GM23248 (cell line): Measurements from ENCODE around the gene PIGN. TPM values are rescaled to one million over a fixed set of nuclear protein-coding genes. Genes with fewer than 3 reads are reported as not detected.

ENCODE experiments used
- DNase-seq: peaks from one replicate; pipeline ENCODE4 v3.0.0-alpha.2; 2015
- H2AFZ ChIP-seq: fragments of 200-600 bp; sonication (generic); 2 replicates; pipeline ENCODE4 v1.6.1; 2016; ENCODE audit warnings: antibody characterized with exemption
- H3F3A ChIP-seq: fragments of 200-600 bp; sonication (generic); 2 replicates; pipeline ENCODE4 v1.6.1; 2016; ENCODE audit warnings: mild to moderate bottlenecking, antibody characterized with exemption, mixed run types; ENCODE audit not compliant: insufficient read depth
- H3K27ac ChIP-seq: fragments of 200-600 bp; sonication (generic); 2 replicates; pipeline ENCODE4 v1.5.1; 2016; ENCODE audit warnings: mild to moderate bottlenecking
- H3K27me3 ChIP-seq: fragments of 200-600 bp; sonication (generic); replicated peaks from 2 replicates; pipeline ENCODE4 v1.6.1; 2016; ENCODE audit warnings: mild to moderate bottlenecking; ENCODE audit not compliant: insufficient read depth
- H3K36me3 ChIP-seq: fragments of 200-600 bp; sonication (generic); 2 replicates; pipeline ENCODE4 v1.6.1; 2016; ENCODE audit warnings: low read depth, mild to moderate bottlenecking
- H3K4me1 ChIP-seq: fragments of 200-600 bp; sonication (generic); 2 replicates; pipeline ENCODE4 v1.6.1; 2016; ENCODE audit warnings: mild to moderate bottlenecking; ENCODE audit not compliant: insufficient read depth
- H3K4me2 ChIP-seq: fragments of 200-600 bp; sonication (generic); one replicate; pipeline ENCODE4 v1.6.1; 2016; ENCODE audit warnings: mild to moderate bottlenecking; ENCODE audit not compliant: unreplicated experiment
- H3K4me3 ChIP-seq: fragments of 200-600 bp; sonication (generic); 2 replicates; pipeline ENCODE4 v1.5.1; 2016; ENCODE audit warnings: mild to moderate bottlenecking
- H3K79me2 ChIP-seq: fragments of 200-600 bp; sonication (generic); 2 replicates; pipeline ENCODE4 v1.6.1; 2016; ENCODE audit warnings: mild to moderate bottlenecking; ENCODE audit not compliant: insufficient read depth
- H3K9ac ChIP-seq: fragments of 200-600 bp; sonication (generic); 2 replicates; pipeline ENCODE4 v1.6.1; 2016; ENCODE audit warnings: mild to moderate bottlenecking
- H3K9me2 ChIP-seq: fragments of 200-600 bp; sonication (generic); 2 replicates; pipeline ENCODE4 v1.6.1; 2016; ENCODE audit warnings: mixed run types, mild to moderate bottlenecking, moderate library complexity; ENCODE audit not compliant: insufficient read depth
- H3K9me3 ChIP-seq: fragments of 200-600 bp; sonication (generic); one replicate; pipeline ENCODE4 v1.6.1; 2017; ENCODE audit warnings: low read depth
- H4K20me1 ChIP-seq: fragments of 200-600 bp; sonication (generic); 2 replicates; pipeline ENCODE4 v1.6.0; 2016; ENCODE audit not compliant: insufficient read depth
- EZH2 ChIP-seq: fragments of 200-600 bp; sonication (generic); IDR thresholded peaks from 2 replicates; pipeline ENCODE4 v1.6.1; 2018; ENCODE audit warnings: antibody characterized with exemption, mild to moderate bottlenecking; ENCODE audit not compliant: insufficient read depth, poor library complexity, severe bottlenecking
- EZH2phosphoT487 ChIP-seq: fragments of 200-600 bp; sonication (generic); IDR thresholded peaks from 2 replicates; pipeline ENCODE4 v1.6.1; 2018; ENCODE audit warnings: antibody characterized with exemption, moderate library complexity, mild to moderate bottlenecking, low read depth; ENCODE audit not compliant: insufficient read depth
- WGBS, 2 experiments: methylation state at CpG; one replicate each; pipeline ENCODE4 v1.1.6; 2015 to 2017; ENCODE audit warnings: low lambda C conversion rate in 2 of 2, low coverage in 1 of 2; ENCODE audit errors: missing lambda C conversion rate in 2 of 2; 5-methylcytosine and 5-hydroxymethylcytosine counted together
- in situ Hi-C: fragments of 300-500 bp; cut with MboI; formaldehyde crosslinking; loops from 2 replicates; pipeline ENCODE4 v1.15.0; 2020
- polyA plus RNA-seq: library from polyadenylated mRNA; unstranded; fragments of >200 nt; fragmentation: Nextera tagmentation; extraction: Ambion mirVana; gene quantifications from 2 replicates; pipeline ENCODE4 v1.2.1, GENCODE V29; 2016
- total RNA-seq: library from RNA; depleted of rRNA; stranded (reverse); fragments of >200 nt; shearing (Covaris generic); gene quantifications from 2 replicates; pipeline ENCODE4 v1.2.3, GENCODE V29; 2014

The PIGN gene
- total and polyA plus RNA-seq, 2 experiments from 2014 or later: 16.0 to 27.2 TPM

DNA sequence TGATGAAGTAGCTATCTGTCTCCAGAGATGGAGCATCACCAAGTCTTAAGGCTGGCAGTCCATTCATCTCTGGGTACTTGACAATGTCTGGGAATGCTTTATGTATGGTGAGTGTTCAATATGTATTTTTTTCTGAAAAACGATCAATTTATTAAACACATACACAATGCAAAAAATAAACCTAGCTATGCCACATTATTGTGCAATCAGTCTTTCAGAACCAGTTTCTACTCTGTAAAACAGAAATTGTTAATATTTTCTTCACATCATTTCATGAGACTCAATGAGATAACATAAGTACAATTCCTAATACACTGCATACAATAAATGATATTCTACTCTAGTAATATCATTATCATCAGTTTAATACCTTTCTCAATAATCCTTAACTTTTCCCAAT lies 122.5 kb downstream of the PIGN start:
- Histone ChIP-seq H3K36me3 (no peaks in the 10 kb centered on the region), H3F3A (no peaks in the 10 kb centered on the region), H3K4me3 (no peak overlapping the region), H2AFZ (no peak overlapping the region), H3K9me2 (no peaks in the 10 kb centered on the region), H3K27ac (no peak overlapping the region), H3K4me1 (no peaks in the 10 kb centered on the region), H3K79me2 (no peaks in the 10 kb centered on the region), H3K4me2 (no peak overlapping the region), H3K9me3 (no peaks in the 10 kb centered on the region), H3K9ac (no peak overlapping the region), H3K27me3 (no peaks in the 10 kb centered on the region), H4K20me1 (no peaks in the 10 kb centered on the region)
- in situ Hi-C loops: no loop called here
- DNase-seq: no peak
- WGBS, 2 experiments: 0% methylated on average over 1 of the region's 1 CpG
- no peak for TF ChIP-seq EZH2phosphoT487
- no peak for TF ChIP-seq EZH2

DNA sequence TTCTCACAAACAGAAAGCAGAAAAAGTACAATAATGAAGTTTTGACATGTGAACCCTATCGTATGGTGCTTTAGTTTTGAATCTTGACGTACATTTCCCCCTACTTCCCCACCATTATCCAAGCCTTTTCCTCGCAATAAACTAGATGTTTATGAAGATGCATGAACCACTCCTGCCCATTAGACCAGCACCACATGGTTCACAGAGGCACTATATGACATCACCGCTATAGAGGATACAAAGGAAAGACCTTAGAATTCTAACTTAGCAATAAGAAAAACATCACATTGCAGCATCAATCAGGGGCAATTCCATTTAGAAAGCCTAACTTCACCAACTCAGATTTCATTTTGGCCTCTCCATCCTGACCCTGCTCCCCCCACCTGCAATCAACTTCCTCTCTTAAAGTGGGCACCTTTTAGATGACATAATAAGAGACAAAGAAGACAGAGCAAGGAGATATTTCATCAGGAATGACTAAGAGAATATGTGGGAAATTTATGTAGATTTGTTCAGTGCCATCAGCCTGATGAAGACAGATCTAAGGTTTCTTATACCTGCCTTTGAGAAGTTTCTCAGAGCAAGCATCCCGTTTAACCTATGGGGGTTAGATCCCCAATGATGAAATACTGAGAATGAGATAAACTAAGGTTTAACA lies 124.9 kb downstream of the PIGN start:
- H3K9ac ChIP-seq: no peak overlapping the region
- no peaks in the 10 kb centered on the region for H3K9me3 ChIP-seq
- TF ChIP-seq EZH2: no peak
- no peak for TF ChIP-seq EZH2phosphoT487
- no peak for DNase-seq
- no peaks in the 10 kb centered on the region for H3K4me1 ChIP-seq
- no peaks in the 10 kb centered on the region for H3K27me3 ChIP-seq
- no peaks in the 10 kb centered on the region for H4K20me1 ChIP-seq
- H3K36me3 ChIP-seq: no peaks in the 10 kb centered on the region
- no peak overlapping the region for H2AFZ ChIP-seq
- in situ Hi-C loops: no loop called here
- no peak overlapping the region for H3K27ac ChIP-seq
- no peaks in the 10 kb centered on the region for H3K9me2 ChIP-seq
- H3K4me2 ChIP-seq: no peak overlapping the region
- H3F3A ChIP-seq: no peaks in the 10 kb centered on the region
- no peak overlapping the region for H3K4me3 ChIP-seq
- 72 to 74% methylated on average over 5 of the region's 5 CpGs for WGBS, 2 experiments
- H3K79me2 ChIP-seq: no peaks in the 10 kb centered on the region

DNA sequence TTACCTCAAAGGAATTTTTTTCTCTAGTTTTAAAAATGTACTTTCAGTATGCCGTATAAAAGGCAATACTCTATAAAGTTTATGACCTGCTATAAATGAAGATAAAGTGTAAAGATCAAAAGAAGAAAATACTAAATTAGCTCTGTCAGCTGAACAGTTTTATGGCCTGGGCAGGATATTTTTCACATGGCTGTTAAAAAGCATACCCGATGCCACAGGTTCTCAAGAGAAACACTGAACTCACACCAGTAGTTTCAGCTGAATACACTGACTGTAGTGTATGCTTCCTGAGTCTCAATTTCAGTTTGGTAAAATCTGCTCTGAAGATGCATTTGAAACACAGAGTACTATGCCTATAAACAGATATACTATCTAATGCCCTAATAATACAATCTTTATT lies 126.0 kb downstream of the PIGN start:
- DNase-seq: no peak
- no peaks in the 10 kb centered on the region for H3K4me1 ChIP-seq
- no peak overlapping the region for H3K27ac ChIP-seq
- H4K20me1 ChIP-seq: no peaks in the 10 kb centered on the region
- in situ Hi-C loops: no loop called here
- TF ChIP-seq EZH2phosphoT487 (no peak), EZH2 (no peak)
- H3K79me2 ChIP-seq: no peaks in the 10 kb centered on the region
- no peaks in the 10 kb centered on the region for H3K9me2 ChIP-seq
- H3K4me2 ChIP-seq: no peak overlapping the region
- H2AFZ ChIP-seq: no peak overlapping the region
- H3K4me3 ChIP-seq: no peak overlapping the region
- no peak overlapping the region for H3K9ac ChIP-seq
- H3K27me3 ChIP-seq: no peaks in the 10 kb centered on the region
- H3K9me3 ChIP-seq: no peaks in the 10 kb centered on the region
- no peaks in the 10 kb centered on the region for H3F3A ChIP-seq
- H3K36me3 ChIP-seq: no peaks in the 10 kb centered on the region
- 72 to 75% methylated on average over 2 of the region's 2 CpGs for WGBS, 2 experiments

DNA sequence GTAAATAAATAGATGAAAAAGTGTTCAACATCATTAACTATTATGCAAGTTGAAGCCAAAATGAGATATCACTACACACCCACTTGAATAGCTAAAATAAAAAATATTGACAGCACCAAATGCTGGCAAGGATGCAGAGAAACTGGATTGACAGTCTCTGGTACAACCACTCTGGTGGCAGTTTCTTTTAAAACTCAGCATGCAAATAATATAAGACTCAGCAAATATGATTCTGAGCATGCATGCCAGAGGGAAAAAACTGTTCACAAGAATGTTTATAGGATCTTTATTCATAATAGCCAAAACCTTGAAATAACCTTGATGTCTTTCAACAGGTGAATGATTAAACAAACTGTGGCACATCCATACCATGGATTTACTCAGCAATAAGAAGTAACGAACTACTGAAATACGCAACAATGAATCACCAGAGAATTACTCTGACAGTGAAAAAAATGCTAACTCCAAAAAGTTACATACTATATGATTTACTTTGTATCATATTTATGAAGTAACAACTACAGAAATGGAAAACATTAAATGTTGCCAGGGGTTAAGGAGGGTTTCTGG lies 131.8 kb downstream of the PIGN start:
- Histone ChIP-seq H4K20me1 (no peaks in the 10 kb centered on the region), H3K4me3 (no peak overlapping the region), H3K27ac (no peak overlapping the region), H3F3A (no peaks in the 10 kb centered on the region), H3K27me3 (no peaks in the 10 kb centered on the region), H3K4me1 (no peaks in the 10 kb centered on the region), H3K36me3 (no peaks in the 10 kb centered on the region), H3K79me2 (no peaks in the 10 kb centered on the region), H3K9me2 (no peaks in the 10 kb centered on the region), H2AFZ (no peak overlapping the region), H3K9ac (no peak overlapping the region), H3K4me2 (no peak overlapping the region), H3K9me3 (no peaks in the 10 kb centered on the region)
- in situ Hi-C loops: no loop called here
- TF ChIP-seq EZH2phosphoT487 (no peak), EZH2 (no peak)
- WGBS, 2 experiments: 95 to 99% methylated on average over 2 of the region's 2 CpGs
- DNase-seq: no peak

DNA sequence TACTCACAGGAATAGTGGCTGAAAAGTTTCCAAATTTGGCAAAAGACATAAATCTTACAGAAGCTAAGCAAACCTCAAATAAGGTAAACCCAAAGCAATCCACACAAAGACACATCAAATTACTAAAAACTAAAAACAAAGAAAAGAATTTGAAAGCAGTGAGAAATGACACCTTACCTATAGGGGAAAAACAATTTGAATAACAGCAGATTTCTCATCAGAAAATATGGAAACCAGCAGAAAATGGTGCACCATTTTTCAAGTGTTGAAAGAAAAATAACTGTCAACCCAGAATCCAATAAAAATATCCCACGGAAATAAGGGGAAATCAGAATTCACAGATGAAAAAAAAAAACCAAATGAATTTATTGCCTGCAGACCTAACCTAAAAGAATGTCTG lies 138.6 kb downstream of the PIGN start:
- no peaks in the 10 kb centered on the region for H3F3A ChIP-seq
- H3K9ac ChIP-seq: no peak overlapping the region
- no peaks in the 10 kb centered on the region for H3K4me1 ChIP-seq
- no peaks in the 10 kb centered on the region for H4K20me1 ChIP-seq
- in situ Hi-C loops: no loop called here
- H3K27ac ChIP-seq: no peak overlapping the region
- no peaks in the 10 kb centered on the region for H3K27me3 ChIP-seq
- no peak overlapping the region for H3K4me2 ChIP-seq
- DNase-seq: no peak
- no peak overlapping the region for H3K4me3 ChIP-seq
- no peaks in the 10 kb centered on the region for H3K9me2 ChIP-seq
- H3K9me3 ChIP-seq: peaks cover 9% of the 10 kb centered on the region
- 46 to 69% methylated on average over 1 of the region's 1 CpG for WGBS, 2 experiments
- no peaks in the 10 kb centered on the region for H3K79me2 ChIP-seq
- no peaks in the 10 kb centered on the region for H3K36me3 ChIP-seq
- no peak overlapping the region for H2AFZ ChIP-seq
- TF ChIP-seq EZH2 (no peak), EZH2phosphoT487 (no peak)
